ENCODE data around the gene KLHL13.

Gene KLHL13

DNA sequence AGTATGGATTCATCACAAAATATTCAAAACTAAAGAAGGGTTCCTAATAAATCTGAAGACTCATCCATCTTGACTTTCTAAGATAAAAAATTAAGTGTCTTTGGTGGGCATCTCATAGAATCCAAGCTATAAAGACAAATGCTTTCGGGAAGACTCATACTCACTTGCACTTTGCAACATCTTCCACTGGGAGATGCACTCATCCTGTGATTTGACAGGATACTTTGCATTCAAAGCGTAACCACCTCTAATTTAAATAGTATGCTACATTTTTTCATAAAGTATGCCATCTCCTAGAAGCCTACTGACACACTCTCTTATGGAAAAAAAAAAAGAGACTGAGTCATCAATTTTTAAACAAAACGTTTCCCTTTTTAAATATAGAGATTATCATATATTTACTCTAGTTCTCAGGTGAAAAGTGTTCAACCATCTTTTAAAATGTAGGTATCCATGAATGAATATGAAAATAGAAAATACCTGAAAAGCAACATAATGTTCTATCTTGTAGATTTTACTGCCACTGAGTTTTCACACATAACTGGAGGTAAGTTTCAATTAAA, 119.6 kb downstream of the KLHL13 start:
- ChIA-PET CTCF (no interaction called here), POLR2A (no interaction called here)

DNA sequence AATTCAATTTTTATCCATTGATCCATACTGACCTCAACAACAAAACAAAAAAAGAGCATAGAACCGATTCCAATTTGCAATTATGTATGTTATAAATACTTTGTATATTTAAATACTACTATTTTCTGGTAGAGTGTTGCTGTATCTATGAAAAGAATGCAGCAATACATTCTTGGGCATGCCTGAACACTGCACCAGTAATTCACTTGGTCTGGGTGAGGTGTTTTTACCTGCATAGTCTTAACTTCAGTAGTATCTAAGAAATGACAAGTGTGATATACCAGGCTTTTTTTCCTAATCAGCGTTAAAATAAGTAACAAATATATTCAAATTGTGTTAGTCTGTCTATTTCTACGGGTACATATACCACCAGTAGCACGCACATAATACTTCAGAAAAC, 120.2 kb downstream of the KLHL13 start:
- ChIA-PET POLR2A (no interaction called here), CTCF (no interaction called here)
- TF ChIP-seq, protein P1, sequence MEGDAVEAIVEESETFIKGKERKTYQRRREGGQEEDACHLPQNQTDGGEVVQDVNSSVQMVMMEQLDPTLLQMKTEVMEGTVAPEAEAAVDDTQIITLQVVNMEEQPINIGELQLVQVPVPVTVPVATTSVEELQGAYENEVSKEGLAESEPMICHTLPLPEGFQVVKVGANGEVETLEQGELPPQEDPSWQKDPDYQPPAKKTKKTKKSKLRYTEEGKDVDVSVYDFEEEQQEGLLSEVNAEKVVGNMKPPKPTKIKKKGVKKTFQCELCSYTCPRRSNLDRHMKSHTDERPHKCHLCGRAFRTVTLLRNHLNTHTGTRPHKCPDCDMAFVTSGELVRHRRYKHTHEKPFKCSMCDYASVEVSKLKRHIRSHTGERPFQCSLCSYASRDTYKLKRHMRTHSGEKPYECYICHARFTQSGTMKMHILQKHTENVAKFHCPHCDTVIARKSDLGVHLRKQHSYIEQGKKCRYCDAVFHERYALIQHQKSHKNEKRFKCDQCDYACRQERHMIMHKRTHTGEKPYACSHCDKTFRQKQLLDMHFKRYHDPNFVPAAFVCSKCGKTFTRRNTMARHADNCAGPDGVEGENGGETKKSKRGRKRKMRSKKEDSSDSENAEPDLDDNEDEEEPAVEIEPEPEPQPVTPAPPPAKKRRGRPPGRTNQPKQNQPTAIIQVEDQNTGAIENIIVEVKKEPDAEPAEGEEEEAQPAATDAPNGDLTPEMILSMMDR (IDR thresholded peaks at IDR 0.05; ENCODE audit: control extremely low read depth, extremely low read depth, low read depth, missing control alignments) = no peak
- no peak for DNase-seq (ENCODE audit: extremely low spot score)

More for the DNA sequence above, 119.6 kb downstream of the KLHL13 start:
- DNase-seq (ENCODE audit: extremely low spot score) = no peak
- TF ChIP-seq, protein P1 (IDR thresholded peaks at IDR 0.05; ENCODE audit: control extremely low read depth, extremely low read depth, low read depth, missing control alignments) = peak; percentile 34

DNA sequence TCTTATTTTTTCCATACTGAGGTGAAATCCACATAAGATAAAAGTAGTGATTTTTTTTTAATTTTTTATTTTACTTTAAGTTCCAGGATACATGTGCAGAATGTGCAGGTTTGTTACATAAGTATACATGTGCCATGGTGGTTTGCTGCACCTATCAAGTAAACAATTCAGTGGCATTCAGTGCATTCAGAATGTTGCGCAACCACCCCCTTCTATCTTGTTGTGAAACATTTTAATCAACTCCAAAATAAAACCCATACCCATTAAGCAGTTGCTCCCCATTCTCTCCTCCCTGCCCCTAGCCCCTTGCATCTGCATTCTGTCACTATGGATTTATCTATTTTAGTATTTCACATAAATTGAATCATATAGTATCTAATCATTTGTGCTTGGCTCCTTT, 121.2 kb downstream of the KLHL13 start:
- CTCF ChIA-PET = no interaction called here
- POLR2A ChIA-PET = no interaction called here
- TF ChIP-seq, protein P1 (IDR thresholded peaks at IDR 0.05; ENCODE audit: control extremely low read depth, extremely low read depth, low read depth, missing control alignments) = no peak
- no peak for DNase-seq (ENCODE audit: extremely low spot score)

DNA sequence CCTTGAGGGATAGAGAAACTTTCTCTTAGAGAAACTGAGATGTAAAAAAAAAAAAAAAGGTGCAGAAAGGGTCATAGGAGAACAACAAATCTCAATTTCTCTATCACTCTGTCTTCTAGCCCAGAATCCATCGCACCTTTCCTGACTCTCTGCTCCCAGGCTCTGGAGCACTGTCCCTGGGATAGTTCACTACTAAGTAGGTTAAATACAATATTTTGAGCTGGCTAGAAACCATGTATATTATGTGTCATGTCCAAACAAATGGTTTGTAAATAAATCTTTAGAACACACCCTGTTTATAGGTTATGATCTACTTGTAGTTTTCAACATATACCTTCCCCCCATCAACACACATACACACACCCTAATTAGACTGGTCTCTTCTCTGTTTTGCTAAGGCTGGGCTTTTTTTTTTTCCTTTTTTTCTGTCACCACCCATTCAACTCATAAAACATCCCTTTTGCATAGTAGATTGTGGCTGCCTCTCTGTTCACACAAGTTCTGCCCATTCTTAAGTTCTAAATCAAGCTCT, 124.4 kb downstream of the KLHL13 start:
- TF ChIP-seq, protein P1 (IDR thresholded peaks at IDR 0.05; ENCODE audit: control extremely low read depth, extremely low read depth, low read depth, missing control alignments) = no peak
- CTCF ChIA-PET = interaction anchor here (1.3 kb wide), 1 partner anchor 9 kb away, joined by 3 read pairs; no protein-coding TSS in a partner anchor
- POLR2A ChIA-PET = no interaction called here
- no peak for DNase-seq (ENCODE audit: extremely low spot score)

DNA sequence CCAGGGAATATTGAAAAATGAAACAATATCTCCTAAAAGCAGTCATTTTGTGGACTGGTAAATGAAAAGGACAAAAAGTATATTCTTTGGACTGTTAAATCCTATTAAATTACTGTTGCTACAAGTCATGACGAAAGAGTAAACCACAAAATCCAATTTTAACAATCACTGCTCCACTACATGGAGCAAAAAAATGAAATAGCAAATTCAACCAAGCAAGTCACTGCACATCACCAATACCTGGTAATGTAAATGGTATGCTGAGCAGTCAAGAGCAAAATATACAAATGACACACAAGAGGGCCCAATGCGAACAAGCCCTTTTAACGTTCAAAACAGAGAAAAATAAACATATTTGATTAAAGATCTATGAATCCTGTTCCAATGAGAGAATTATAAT, 126.2 kb downstream of the KLHL13 start:
- TF ChIP-seq, protein P1 (IDR thresholded peaks at IDR 0.05; ENCODE audit: control extremely low read depth, extremely low read depth, low read depth, missing control alignments) = no peak
- POLR2A ChIA-PET = no interaction called here
- DNase-seq (ENCODE audit: extremely low spot score) = no peak
- CTCF ChIA-PET = no interaction called here

DNA sequence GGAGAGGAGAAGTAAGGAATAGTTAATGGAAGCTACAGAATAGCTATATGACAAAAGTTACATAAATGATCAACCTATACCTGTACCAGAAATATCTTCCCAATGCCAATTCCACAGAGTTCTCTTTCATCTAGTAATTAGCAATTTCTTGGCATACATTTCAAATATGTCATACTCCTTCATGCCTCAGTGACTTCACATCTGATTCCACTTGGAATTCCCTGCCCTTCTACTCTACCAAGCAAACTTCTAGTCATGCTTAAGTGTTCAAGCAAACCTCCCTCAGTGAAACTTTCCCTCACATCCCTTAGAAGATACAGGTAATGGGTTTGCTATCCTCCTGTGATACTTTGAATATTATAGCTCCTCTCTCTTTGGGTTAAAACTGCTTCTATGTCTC, 127.1 kb downstream of the KLHL13 start:
- TF ChIP-seq, protein P1 (IDR thresholded peaks at IDR 0.05; ENCODE audit: control extremely low read depth, extremely low read depth, low read depth, missing control alignments) = no peak
- CTCF ChIA-PET = interaction anchor here (1.0 kb wide), 1 partner anchor 17 kb away, joined by 3 read pairs; no protein-coding TSS in a partner anchor
- no peak for DNase-seq (ENCODE audit: extremely low spot score)
- POLR2A ChIA-PET = no interaction called here
